H1 (cell line): ENCODE results near the gene ORAI3. TPM values are rescaled to one million over a fixed set of nuclear protein-coding genes. Genes with fewer than 3 reads are reported as not detected.

Source experiments
- CTCF ChIA-PET: fragments of 300-600 bp; sonication (Branson Sonifier 250); formaldehyde crosslinking; loops from one replicate; lab custom pipeline; 2021; ENCODE audit not compliant: partially characterized antibody; lab: Charles Lee
- POLR2A ChIA-PET: fragments of 300-600 bp; sonication (Branson Sonifier 250); formaldehyde crosslinking; loops from one replicate; lab custom pipeline; 2021; ENCODE audit warnings: inconsistent platforms; ENCODE audit not compliant: partially characterized antibody; lab: Charles Lee
- DNase-seq, 2 experiments: peaks; one replicate each; pipeline versions ENCODE4 v3.0.0 to v3.0.0-alpha.2; 2010 to 2022; ENCODE audit warnings: low spot score in 2 of 2, low read depth in 1 of 2, mixed read lengths in 1 of 2
- FAIRE-seq: peaks from 2 replicates; lab custom pipeline; 2011; peaks lifted over from hg19 to GRCh38; lab: Jason Lieb, UNC
- H2AFZ ChIP-seq: 2 replicates; pipeline ENCODE4 v1.8.1; 2012; ENCODE audit warnings: low read length, inconsistent platforms
- H2AK5ac ChIP-seq: 2 replicates; pipeline ENCODE4 v1.6.1; 2013; ENCODE audit warnings: low read depth, low read length
- H2BK120ac ChIP-seq: replicated peaks from 2 replicates; pipeline ENCODE3; 2013; ENCODE audit warnings: low read depth, low read length, inconsistent platforms
- H2BK12ac ChIP-seq: 2 replicates; pipeline ENCODE4 v1.6.1; 2013; ENCODE audit warnings: low read depth, low read length
- H2BK15ac ChIP-seq: 2 replicates; pipeline ENCODE4 v1.6.1; 2013; ENCODE audit warnings: low read length
- H2BK20ac ChIP-seq: 2 replicates; pipeline ENCODE4 v1.6.1; 2013; ENCODE audit warnings: low read length
- H2BK5ac ChIP-seq: 2 replicates; pipeline ENCODE4 v1.6.1; 2013; ENCODE audit warnings: low read depth, low read length
- H3K14ac ChIP-seq: 2 replicates; pipeline ENCODE4 v1.6.1; 2013; ENCODE audit warnings: inconsistent platforms; ENCODE audit not compliant: insufficient read length
- H3K18ac ChIP-seq: 2 replicates; pipeline ENCODE4 v1.6.1; 2013; ENCODE audit warnings: low read length; ENCODE audit errors: extremely low read depth
- H3K23ac ChIP-seq: 2 replicates; pipeline ENCODE4 v1.6.1; 2013; ENCODE audit warnings: inconsistent platforms; ENCODE audit not compliant: insufficient read length
- H3K23me2 ChIP-seq: 2 replicates; pipeline ENCODE4 v1.6.1; 2013; ENCODE audit warnings: low read depth, low read length
- H3K27ac ChIP-seq: 2 replicates; pipeline ENCODE4 v1.6.1; 2011; ENCODE audit warnings: low read depth, low read length, inconsistent platforms
- H3K27me3 ChIP-seq, 4 experiments: replicated peaks in 1 of 4; 1 replicate in 1 of 4; 2 replicates in 3 of 4; pipeline versions ENCODE4 v1.6.1 to v1.8.1; 2011 to 2013; ENCODE audit warnings: low read length in 3 of 4, mild to moderate bottlenecking in 3 of 4, inconsistent platforms in 2 of 4, mixed read lengths in 2 of 4, moderate library complexity in 1 of 4; ENCODE audit not compliant: control insufficient read depth in 3 of 4, insufficient read depth in 3 of 4; ENCODE audit errors: extremely low read depth in 1 of 4
- H3K36me3 ChIP-seq, 4 experiments: 2 replicates each; pipeline versions ENCODE4 v1.6.1 to v1.8.1; 2011 to 2013; ENCODE audit warnings: mild to moderate bottlenecking in 4 of 4, low read length in 3 of 4, moderate library complexity in 2 of 4, control low read depth in 1 of 4, inconsistent platforms in 1 of 4; ENCODE audit not compliant: insufficient read depth in 4 of 4, control insufficient read depth in 2 of 4
- H3K4ac ChIP-seq: replicated peaks from 2 replicates; pipeline ENCODE3; 2013; ENCODE audit warnings: low read length, low read depth, mixed read lengths, inconsistent platforms; ENCODE audit not compliant: insufficient read length
- H3K4me1 ChIP-seq, 4 experiments: replicated peaks in 1 of 4; 1 replicate in 1 of 4; 2 replicates in 3 of 4; pipeline versions ENCODE4 v1.6.1 to v1.8.1; 2011 to 2013; ENCODE audit warnings: low read length in 3 of 4, inconsistent platforms in 2 of 4, mixed read lengths in 1 of 4; ENCODE audit not compliant: insufficient read depth in 4 of 4, control insufficient read depth in 3 of 4
- H3K4me2 ChIP-seq, 2 experiments: 2 replicates each; pipeline versions ENCODE4 v1.6.1 to v1.8.1; 2011 to 2013; ENCODE audit warnings: low read depth in 2 of 2, low read length in 2 of 2, control low read depth in 1 of 2, inconsistent platforms in 1 of 2, mild to moderate bottlenecking in 1 of 2; ENCODE audit not compliant: insufficient read depth in 1 of 2
- H3K4me3 ChIP-seq, 4 experiments: fragments of 200-600, 300-600 bp in 1 of 4; sonication (generic), shearing (Covaris generic), sonication (Bioruptor Twin) in 1 of 4; 2 replicates each; pipeline versions ENCODE4 v1.5.1 to v1.8.1; 2011 to 2016; ENCODE audit warnings: low read length in 4 of 4, low read depth in 3 of 4, control low read depth in 2 of 4, inconsistent platforms in 2 of 4, mild to moderate bottlenecking in 2 of 4, mixed read lengths in 1 of 4, moderate library complexity in 1 of 4; ENCODE audit not compliant: insufficient read depth in 2 of 4; ENCODE audit errors: extremely low read depth in 1 of 4
- H3K56ac ChIP-seq: replicated peaks from 2 replicates; pipeline ENCODE3; 2013; ENCODE audit warnings: low read depth, mild to moderate bottlenecking, mixed read lengths, low read length, inconsistent platforms; ENCODE audit not compliant: insufficient read length
- H3K79me1 ChIP-seq: 2 replicates; pipeline ENCODE4 v1.6.1; 2013; ENCODE audit warnings: low read depth, low read length, control low read depth
- H3K79me2 ChIP-seq, 2 experiments: 2 replicates each; pipeline versions ENCODE4 v1.6.1 to v1.8.1; 2012 to 2013; ENCODE audit warnings: low read length in 2 of 2, mild to moderate bottlenecking in 2 of 2, inconsistent platforms in 1 of 2; ENCODE audit not compliant: insufficient read depth in 2 of 2, control insufficient read depth in 1 of 2
- H3K9ac ChIP-seq, 4 experiments: replicated peaks in 1 of 4; 1 replicate in 1 of 4; 2 replicates in 3 of 4; pipeline versions ENCODE4 v1.6.1 to v1.8.1; 2011 to 2013; ENCODE audit warnings: low read depth in 3 of 4, low read length in 3 of 4, control low read depth in 2 of 4, mild to moderate bottlenecking in 2 of 4, moderate library complexity in 2 of 4, inconsistent platforms in 1 of 4; ENCODE audit errors: extremely low read depth in 1 of 4
- H3K9me3 ChIP-seq, 2 experiments: 2 replicates each; pipeline versions ENCODE4 v1.6.1 to v1.8.1; 2012 to 2013; ENCODE audit warnings: mild to moderate bottlenecking in 2 of 2, moderate library complexity in 2 of 2, control low read depth in 1 of 2, inconsistent platforms in 1 of 2, low read depth in 1 of 2, low read length in 1 of 2, mixed read lengths in 1 of 2; ENCODE audit not compliant: insufficient read depth in 2 of 2
- H4K20me1 ChIP-seq, 2 experiments: replicated peaks in 1 of 2; 2 replicates each; pipeline versions ENCODE3 to v1.8.1; 2011 to 2013; ENCODE audit warnings: inconsistent platforms in 2 of 2, low read length in 2 of 2, mild to moderate bottlenecking in 1 of 2; ENCODE audit not compliant: insufficient read depth in 2 of 2, control insufficient read depth in 1 of 2
- H4K5ac ChIP-seq: 2 replicates; pipeline ENCODE4 v1.6.1; 2013; ENCODE audit warnings: low read length, low read depth, mixed read lengths, inconsistent platforms; ENCODE audit not compliant: insufficient read length
- H4K8ac ChIP-seq: 2 replicates; pipeline ENCODE4 v1.8.0; 2013; ENCODE audit warnings: mild to moderate bottlenecking, moderate library complexity, low read length, inconsistent platforms; ENCODE audit not compliant: insufficient read depth; ENCODE audit errors: extremely low read depth
- H4K91ac ChIP-seq: replicated peaks from 2 replicates; pipeline ENCODE3; 2013; ENCODE audit warnings: low read length, mixed read lengths, inconsistent platforms; ENCODE audit not compliant: insufficient read length
- CEBPB ChIP-seq: IDR thresholded peaks from 2 replicates; pipeline ENCODE4 v1.6.1; 2012; ENCODE audit warnings: low read depth, low read length
- EGR1 ChIP-seq: IDR thresholded peaks from 2 replicates; pipeline ENCODE4 v1.6.1; 2011; ENCODE audit warnings: low read depth, low read length, borderline replicate concordance
- EZH2 ChIP-seq: fragments of 200-600 bp; sonication (generic); IDR thresholded peaks from 2 replicates; pipeline ENCODE4 v1.7.1; 2012; ENCODE audit warnings: low read depth, mild to moderate bottlenecking, moderate library complexity, low read length, inconsistent platforms; ENCODE audit not compliant: severe bottlenecking
- KDM5A ChIP-seq: fragments of 200-600 bp; IDR thresholded peaks from 2 replicates; pipeline ENCODE4 v1.7.1; 2012; ENCODE audit warnings: mild to moderate bottlenecking, low read length, inconsistent platforms, mixed read lengths
- NRF1 ChIP-seq: IDR thresholded peaks from 2 replicates; pipeline ENCODE4 v1.6.1; 2011; ENCODE audit warnings: mild to moderate bottlenecking, low read depth, low read length, improper control_type of control experiment
- SP1 ChIP-seq: IDR thresholded peaks from 2 replicates; pipeline ENCODE4 v1.6.1; 2011; ENCODE audit warnings: low read depth, low read length
- SP2 ChIP-seq: IDR thresholded peaks from 2 replicates; pipeline ENCODE4 v1.6.1; 2012; ENCODE audit warnings: mild to moderate bottlenecking, low read length, inconsistent platforms
- TBP ChIP-seq: IDR thresholded peaks from 2 replicates; pipeline ENCODE4 v1.6.1; 2011; ENCODE audit warnings: low read depth, low read length, improper control_type of control experiment
- WGBS, 2 experiments: shearing (Covaris generic) in 1 of 2; methylation state at CpG; one replicate each; pipeline versions ENCODE4 v1.1.6 to v1.1.7; 2013 to 2015; ENCODE audit warnings: low lambda C conversion rate in 2 of 2, mixed read lengths in 2 of 2, inconsistent platforms in 1 of 2, low coverage in 1 of 2, missing lambda C conversion rate in 1 of 2; ENCODE audit not compliant: insufficient replicate concordance in 2 of 2, insufficient coverage in 1 of 2, insufficient read length in 1 of 2; ENCODE audit errors: extremely low coverage in 1 of 2, missing lambda C conversion rate in 1 of 2; 5-methylcytosine and 5-hydroxymethylcytosine counted together
- polyA plus RNA-seq, 7 experiments: library from polyadenylated mRNA; depleted of rRNA in 3 of 7; stranded (reverse) in 5 of 7; unstranded in 2 of 7; fragments of >200 nt in 5 of 7; fragments of 200-250 nt in 2 of 7; gene quantifications; 1 replicate in 5 of 7; 2 replicates in 1 of 7; 4 replicates in 1 of 7; pipeline versions ENCODE4 v1.2.1 to v1.2.3, GENCODE V29; 2011 to 2013; ENCODE audit warnings: missing spikeins in 2 of 7, mixed read lengths in 2 of 7
- total RNA-seq: library from RNA; stranded (reverse); fragmentation: NEBNext Ultra II Directional; extraction: Animal tissue kit (Norgen Biotek cat#: 25700); gene quantifications from 2 replicates; pipeline ENCODE4 v1.2.1, GENCODE V29; 2021
- TF ChIP-seq, protein P1 (sequence below): IDR thresholded peaks from 2 replicates; pipeline ENCODE4 v1.6.1; 2011; ENCODE audit warnings: low read depth, mild to moderate bottlenecking, low read length; ENCODE audit not compliant: insufficient read depth
- TF ChIP-seq, protein P2 (sequence below): IDR thresholded peaks from 2 replicates; pipeline ENCODE4 v1.6.1; 2012; ENCODE audit warnings: inconsistent platforms

The ORAI3 gene
- total and polyA plus RNA-seq, 2 of the 8 experiments (the other 6 are each of a cell fraction or from before 2014, with no cell fraction given): 8.7 to 24.5 TPM

DNA sequence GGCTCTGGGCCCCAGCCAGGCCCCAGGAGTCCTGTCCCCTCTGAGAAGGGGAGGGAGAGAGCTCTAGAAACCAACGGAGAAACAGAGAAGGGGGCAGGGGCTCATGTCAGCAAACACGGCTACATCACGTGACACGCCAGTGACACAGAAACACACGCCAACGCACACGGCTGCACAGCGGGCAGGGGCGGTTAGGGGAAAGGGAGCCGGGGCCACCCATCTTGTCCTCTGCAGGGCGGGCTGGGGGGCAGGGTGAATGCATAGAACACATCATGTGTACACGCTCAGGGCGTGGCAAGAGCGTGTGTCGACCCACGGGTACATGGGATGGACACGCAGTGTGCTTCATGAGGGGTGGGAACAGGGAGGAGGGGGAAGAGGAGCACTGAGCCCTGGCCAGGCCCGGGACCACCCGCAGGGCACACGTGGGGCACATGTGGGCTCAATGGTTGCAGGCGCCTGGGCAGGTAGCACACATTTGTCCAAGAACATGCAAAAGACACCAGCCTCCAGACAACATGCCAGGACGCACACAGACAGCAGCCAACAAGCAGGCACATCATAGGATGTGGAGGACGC, 40.7 kb downstream of the ORAI3 start:
- Histone ChIP-seq H3K4me3 (no peak overlapping the region), H4K5ac (no peak overlapping the region), H3K23ac (no peak overlapping the region), H2BK12ac (no peak overlapping the region), H2AFZ (no peak overlapping the region), H2BK120ac (no peak overlapping the region), H4K91ac (no peak overlapping the region), H2AK5ac (no peak overlapping the region), H3K56ac (no peak overlapping the region), H3K27ac (no peak overlapping the region), H2BK20ac (no peak overlapping the region), H3K14ac (no peak overlapping the region), H3K27me3 (no peaks in the 10 kb centered on the region; a peak in 1 of 7 replicates), H2BK5ac (no peak overlapping the region), H3K9me3 (no peaks in the 10 kb centered on the region), H3K4ac (no peak overlapping the region), H4K20me1 (peaks cover 0 to 6% of the 10 kb centered on the region in 2 experiments), H3K79me2 (no peaks in the 10 kb centered on the region), H3K23me2 (peaks cover 3% of the 10 kb centered on the region; the same call in 1 of the 2 replicates), H4K8ac (no peak overlapping the region; the same call in 1 of the 2 replicates), H3K79me1 (no peaks in the 10 kb centered on the region), H3K9ac (no peak overlapping the region), H3K18ac (no peak overlapping the region), H3K36me3 (no peaks in the 10 kb centered on the region), H3K4me1 (peaks cover 0 to 5% (median 2%) of the 10 kb centered on the region in 4 experiments; a peak in 4 of 7 replicates), H3K4me2 (no peak overlapping the region), H2BK15ac (no peak overlapping the region)
- WGBS, 2 experiments: 88% methylated on average over 20 of the region's 23 CpGs; no CpG with 5 or more reads in 1 of the 2 experiments
- POLR2A ChIA-PET: interaction anchor here (0.7 kb wide), 1 partner anchor 23 kb away, joined by 3 read pairs; no protein-coding TSS in a partner anchor
- FAIRE-seq: no peak
- CTCF ChIA-PET: interaction anchor here (1.5 kb wide), 1 partner anchor 53 kb away, joined by 4 read pairs; no protein-coding TSS in a partner anchor
- TF ChIP-seq CEBPB (no peak), EGR1 (no peak), KDM5A (no peak), TBP (no peak), SP1 (no peak), NRF1 (no peak), SP2 (no peak), EZH2 (no peak)
- TF ChIP-seq, protein P1, sequence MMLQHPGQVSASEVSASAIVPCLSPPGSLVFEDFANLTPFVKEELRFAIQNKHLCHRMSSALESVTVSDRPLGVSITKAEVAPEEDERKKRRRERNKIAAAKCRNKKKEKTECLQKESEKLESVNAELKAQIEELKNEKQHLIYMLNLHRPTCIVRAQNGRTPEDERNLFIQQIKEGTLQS: no peak
- TF ChIP-seq, protein P2, sequence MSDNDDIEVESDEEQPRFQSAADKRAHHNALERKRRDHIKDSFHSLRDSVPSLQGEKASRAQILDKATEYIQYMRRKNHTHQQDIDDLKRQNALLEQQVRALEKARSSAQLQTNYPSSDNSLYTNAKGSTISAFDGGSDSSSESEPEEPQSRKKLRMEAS: no peak
- no peak for DNase-seq
